ENCODE results near the gene TPR. TPM values are rescaled to one million over a fixed set of nuclear protein-coding genes. Genes with fewer than 3 reads are reported as not detected.
A peak's percentile ranks its signal among the peaks of the same experiment; 100 is the strongest.

Gene TPR
- 100 to 1,000 TPM in 3 of 4 donors, 10 to 100 TPM in 1; 90.4 to 108 (median 104) TPM for total RNA-seq

- H3K27me3 ChIP-seq, result no peaks in the 10 kb centered on the region
- TF ChIP-seq CTCF (IDR thresholded peaks at IDR 0.05), result peak; percentile 57 to 98 (median 91)
- TF ChIP-seq POLR2A (IDR thresholded peaks at IDR 0.05), result peak in 1 of 2 donors; percentile 91
- H3K4me1 ChIP-seq, result peaks cover 14 to 21% of the 10 kb centered on the region in 2 donors
- H3K9me3 ChIP-seq, result no peaks in the 10 kb centered on the region
- intact Hi-C loops (cut with DNase I), result loop anchor here (10.0 kb wide), 1 partner anchor 1061 kb away; the partner anchor contains the start of gene IVNS1ABP
- peak within 1 kb of the TSS; percentile 95 to 98 (median 98) for H3K27ac ChIP-seq
- peak within 1 kb of the TSS; percentile 57 to 96 (median 77) for H3K4me3 ChIP-seq (replicated peaks in 1 of 3)
- WGBS, 2 donors, result 0% methylated on average over 33 to 41 of the region's 60 CpGs
- DNase-seq, result peak; percentile 97 to 98
- peaks cover 0 to 6% of the 10 kb centered on the region in 2 donors for H3K36me3 ChIP-seq
Measured at GRCh38 chr1:186375152-186375928, at the start of gene TPR, which contains the start of gene ODR4. Gene TPR (minus strand): TSS chr1:186375253. CDS start chr1:186375028, 225 bp downstream. Gene ODR4 (plus strand): TSS chr1:186375838. CDS start chr1:186379786, 3,948 bp downstream.

DNA sequence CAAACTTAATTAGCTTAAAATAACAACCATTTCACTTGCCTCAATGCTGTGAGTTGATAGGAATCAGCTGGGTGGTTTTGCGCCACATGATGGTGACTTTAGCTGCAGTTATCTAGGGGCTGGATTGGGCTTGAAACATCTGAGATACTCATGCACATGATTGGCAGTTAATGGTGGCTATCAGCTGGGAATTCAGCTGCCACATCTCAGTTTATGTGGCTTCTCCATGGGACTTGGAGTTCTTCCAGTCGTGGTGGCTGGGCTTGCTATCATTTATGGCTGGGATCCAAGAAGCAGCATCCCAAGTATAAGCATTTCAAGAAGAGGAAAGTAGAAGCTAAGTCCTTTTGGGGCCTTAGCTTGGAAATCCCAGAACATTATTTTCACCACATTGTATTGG, 49.5 kb upstream of the TPR start:
- TF ChIP-seq POLR2A (IDR thresholded peaks at IDR 0.05) (no peak), CTCF (IDR thresholded peaks at IDR 0.05) (no peak)
- no peaks in the 10 kb centered on the region for H3K27me3 ChIP-seq
- H3K36me3 ChIP-seq, result peaks cover 5% of the 10 kb centered on the region in 2 donors
- H3K9me3 ChIP-seq, result no peaks in the 10 kb centered on the region
- H3K4me1 ChIP-seq, result no peaks in the 10 kb centered on the region
- H3K27ac ChIP-seq, result no peak overlapping the region
- intact Hi-C loops (cut with DNase I), result no loop called here
- 79 to 80% methylated on average over 2 of the region's 2 CpGs for WGBS, 2 donors
- no peak for DNase-seq
- H3K4me3 ChIP-seq (replicated peaks in 1 of 3), result no peak overlapping the region

- Histone ChIP-seq H3K27ac (peak overlapping the region in 1 of 3 donors; percentile 33), H3K9me3 (no peaks in the 10 kb centered on the region), H3K36me3 (peaks cover 5 to 10% of the 10 kb centered on the region in 2 donors), H3K4me1 (no peaks in the 10 kb centered on the region), H3K4me3 (replicated peaks in 1 of 3) (no peak overlapping the region), H3K27me3 (no peaks in the 10 kb centered on the region)
- intact Hi-C loops (cut with DNase I), result no loop called here
- TF ChIP-seq POLR2A (IDR thresholded peaks at IDR 0.05) (no peak), CTCF (IDR thresholded peaks at IDR 0.05) (no peak)
- DNase-seq, result no peak
- 85 to 92% methylated on average over 6 of the region's 6 CpGs for WGBS, 2 donors
Measured at GRCh38 chr1:186421446-186421845, 46.4 kb upstream of the TPR start.

DNA sequence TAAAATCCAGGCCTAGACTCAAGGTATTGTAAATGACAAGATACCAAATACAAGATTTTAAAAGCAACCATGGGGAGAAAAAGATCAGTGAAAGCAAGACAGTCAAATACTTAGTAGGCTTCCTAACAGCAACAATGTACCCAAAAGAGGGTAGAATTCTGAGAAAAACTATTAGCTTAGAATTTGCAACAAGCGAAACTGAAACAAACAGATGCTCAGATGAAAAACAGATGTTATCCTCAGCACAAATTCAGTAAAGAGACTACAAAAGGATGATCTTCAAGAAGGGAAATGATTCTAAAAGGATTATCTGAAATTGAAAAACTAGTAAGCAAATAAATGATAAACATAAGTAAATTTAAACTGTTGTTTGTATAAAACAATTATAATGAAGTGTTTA, 45.9 kb upstream of the TPR start:
- Histone ChIP-seq H3K27ac (peak overlapping the region in 1 of 3 donors; percentile 33), H3K9me3 (no peaks in the 10 kb centered on the region), H3K36me3 (peaks cover 5 to 10% of the 10 kb centered on the region in 2 donors), H3K4me3 (replicated peaks in 1 of 3) (no peak overlapping the region), H3K27me3 (no peaks in the 10 kb centered on the region), H3K4me1 (no peaks in the 10 kb centered on the region)
- no peak for TF ChIP-seq CTCF (IDR thresholded peaks at IDR 0.05)
- TF ChIP-seq POLR2A (IDR thresholded peaks at IDR 0.05), result no peak
- intact Hi-C loops (cut with DNase I), result no loop called here
- no peak for DNase-seq
- WGBS, 2 donors, result 75 to 79% methylated on average over 1 of the region's 1 CpG

DNA sequence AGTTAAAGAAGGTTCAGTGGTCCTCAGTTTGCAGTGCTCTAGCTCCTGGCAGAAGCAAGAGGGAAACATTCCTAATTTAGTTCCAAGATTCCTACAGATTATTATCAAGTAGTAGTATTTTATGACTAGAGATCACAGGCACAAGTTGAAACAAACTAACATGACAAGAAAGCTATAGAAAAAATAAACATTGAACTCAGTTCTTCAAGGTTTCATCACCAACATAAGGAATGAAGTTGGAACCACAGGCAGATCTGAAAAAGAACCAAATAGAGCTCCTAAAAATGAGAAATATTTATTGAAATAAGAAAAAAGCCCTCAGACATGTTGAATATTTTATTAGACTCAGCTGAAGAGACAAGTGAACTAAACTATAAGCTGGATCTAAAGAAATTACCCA, 45.3 kb upstream of the TPR start:
- Histone ChIP-seq H3K27me3 (no peaks in the 10 kb centered on the region), H3K36me3 (peaks cover 5 to 10% of the 10 kb centered on the region in 2 donors), H3K9me3 (no peaks in the 10 kb centered on the region), H3K4me3 (replicated peaks in 1 of 3) (no peak overlapping the region), H3K4me1 (no peaks in the 10 kb centered on the region), H3K27ac (no peak overlapping the region)
- intact Hi-C loops (cut with DNase I), result no loop called here
- DNase-seq, result no peak
- TF ChIP-seq POLR2A (IDR thresholded peaks at IDR 0.05) (no peak), CTCF (IDR thresholded peaks at IDR 0.05) (no peak)
